HG03139 (cell line): ENCODE results near the gene INTS3.
"Not testable (repeated sequence)": the region's sequence is repeated elsewhere in the genome, so short reads cannot be mapped to it uniquely, and the experiment has no call there.

Source experiments
- ATAC-seq: cut with Tn5 transposase; IDR thresholded peaks from one replicate; pipeline ENCODE4 v1.9.1; 2021; ENCODE audit not compliant: unreplicated experiment

INTS3 gene

DNA sequence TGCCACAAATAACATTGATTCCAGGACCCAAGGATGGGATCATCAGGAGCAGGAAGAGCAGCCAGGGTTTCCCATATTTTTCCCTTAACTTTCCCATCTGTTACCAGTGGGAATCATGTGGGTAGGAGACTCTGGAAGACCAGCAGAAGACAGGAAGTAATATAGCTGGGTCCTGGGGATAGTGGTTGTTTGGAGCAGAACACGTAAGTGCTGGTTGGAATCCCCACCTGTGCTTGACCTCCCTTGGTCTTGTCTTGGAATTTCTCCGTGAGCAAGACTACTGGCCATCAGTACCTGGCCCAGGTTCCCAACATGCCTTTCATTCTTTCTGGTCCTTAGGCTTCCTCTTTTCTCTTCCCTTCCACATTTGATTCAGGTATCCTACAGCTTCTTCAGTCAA, 26.4 kb downstream of the INTS3 start:
- no peak for ATAC-seq

DNA sequence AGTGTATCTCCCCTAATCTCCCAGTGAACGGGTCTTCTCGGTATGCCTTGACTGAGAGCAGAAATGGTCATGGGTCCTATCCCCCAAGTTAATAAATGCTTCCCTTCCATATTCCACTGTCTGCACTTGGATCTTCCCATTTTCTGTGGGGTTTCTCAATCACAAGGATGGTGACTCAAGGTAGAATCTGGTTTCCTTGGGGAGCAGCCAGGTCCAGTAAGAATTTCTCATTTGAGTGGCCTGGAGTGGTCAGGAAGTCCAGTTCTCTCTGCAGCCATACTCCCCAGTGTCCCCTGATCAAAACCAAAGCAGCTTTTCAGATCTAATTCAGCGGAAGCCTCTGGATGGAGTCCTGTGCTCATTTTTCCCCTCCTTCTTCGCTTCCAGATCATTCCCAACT, 32.6 kb downstream of the INTS3 start:
- no peak for ATAC-seq

DNA sequence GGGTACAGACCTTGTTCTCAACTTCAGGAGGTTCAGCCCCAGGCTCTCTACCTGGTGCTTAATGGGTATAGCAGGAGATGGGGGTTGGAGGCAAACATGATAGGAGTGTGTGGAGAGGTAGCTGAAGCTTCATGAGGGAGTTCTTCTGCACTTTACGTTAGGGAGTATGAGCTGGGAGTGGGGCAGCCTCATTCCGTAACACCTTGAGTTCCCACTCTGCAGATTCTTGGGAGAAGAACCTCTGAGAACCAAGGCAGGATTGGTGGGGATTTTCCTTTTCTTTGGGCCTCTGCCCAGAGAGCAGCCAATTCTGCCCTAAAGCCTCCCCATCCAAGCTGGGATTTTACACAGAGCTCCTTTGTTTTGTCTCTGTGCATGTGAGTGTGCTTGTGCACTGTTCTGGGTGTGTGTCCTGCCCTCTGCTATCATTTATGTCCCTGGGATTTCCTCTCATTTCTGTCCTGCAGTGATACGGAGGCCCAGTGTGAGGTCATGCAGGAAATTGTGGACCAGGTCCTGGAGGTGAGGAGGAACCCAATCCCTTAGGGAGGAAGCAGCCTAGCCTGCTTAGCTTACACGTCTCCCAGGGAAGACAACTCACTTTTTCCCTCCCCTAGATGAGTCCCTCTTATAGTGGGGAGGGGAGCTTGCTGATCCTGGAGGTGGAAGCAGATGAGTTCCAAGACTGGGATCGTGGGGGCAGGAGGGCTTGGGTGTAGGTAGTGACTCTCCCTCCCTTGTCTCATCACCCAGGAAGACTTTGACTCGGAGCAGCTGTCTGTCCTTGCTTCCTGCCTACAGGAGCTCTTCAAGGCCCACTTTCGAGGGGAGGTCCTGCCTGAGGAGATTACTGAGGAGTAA, 35.7 kb downstream of the INTS3 start:
- no peak for ATAC-seq

DNA sequence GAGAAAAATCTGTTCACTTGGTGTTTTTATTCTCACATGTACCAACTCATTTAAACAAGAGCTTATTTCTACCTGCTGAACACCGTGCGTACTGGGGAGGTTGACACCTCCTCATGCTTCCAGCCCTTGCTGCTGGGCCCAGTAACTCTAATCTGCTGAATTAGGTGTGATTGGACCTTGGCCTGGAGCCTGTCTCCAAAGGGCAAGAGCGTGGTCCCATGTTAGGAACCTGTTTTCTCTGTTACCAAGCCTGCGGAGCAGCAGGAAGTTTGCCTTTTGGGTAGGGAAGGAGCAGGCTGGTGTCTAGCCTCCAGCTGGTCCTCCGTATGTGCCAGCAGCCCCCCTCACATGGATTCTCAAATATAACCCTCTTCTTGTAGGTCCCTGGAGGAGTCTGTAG, 36.5 kb downstream of the INTS3 start:
- no peak for ATAC-seq

- ATAC-seq: not testable (repeated sequence)
These were observed 38.8 kb downstream of the INTS3 start for GRCh38 chr1:153766663-153767062.

- ATAC-seq: no peak
These were observed 39.7 kb downstream of the INTS3 start for GRCh38 chr1:153767519-153767918.

DNA sequence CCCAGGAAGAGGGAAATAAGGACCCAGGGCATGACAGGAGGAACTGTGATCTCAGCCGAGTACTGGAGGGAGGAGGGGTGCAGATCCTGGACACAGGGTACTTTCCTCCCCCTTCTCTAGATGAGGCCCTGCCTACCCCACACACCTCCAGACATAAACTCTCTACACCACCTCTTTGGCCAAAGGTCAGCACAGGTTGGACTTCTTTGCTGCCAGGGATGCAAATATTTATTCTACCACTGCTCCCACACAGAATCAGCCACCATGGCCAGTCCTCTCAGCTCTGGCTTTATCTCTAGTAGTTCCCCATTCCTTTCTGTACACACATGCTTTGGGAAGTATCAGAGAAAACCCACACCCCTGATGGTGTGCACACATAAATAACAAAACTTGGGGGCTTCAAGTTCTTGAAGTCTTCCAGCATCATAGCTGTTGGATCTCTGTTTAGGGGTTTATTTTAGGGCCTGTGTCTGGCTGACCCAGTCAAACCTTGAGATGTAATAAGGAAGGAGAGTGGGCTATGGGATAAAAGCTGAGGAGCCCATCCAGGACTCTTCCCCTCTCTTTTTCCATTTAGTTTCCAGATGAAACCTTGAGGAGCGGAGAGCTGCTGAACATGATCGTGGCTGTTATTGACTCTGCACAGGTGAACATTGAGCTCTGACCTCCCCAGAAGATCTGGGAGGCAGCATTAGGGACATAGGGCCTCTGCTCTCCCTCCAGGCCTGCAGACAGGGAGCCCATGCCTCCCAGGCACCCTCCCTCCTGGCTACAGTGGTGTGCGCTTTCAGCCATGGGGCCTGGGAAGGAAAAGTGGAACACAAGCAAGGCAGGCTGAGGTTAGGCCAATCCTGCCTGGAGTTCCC, 40.7 kb downstream of the INTS3 start:
- no peak for ATAC-seq

DNA sequence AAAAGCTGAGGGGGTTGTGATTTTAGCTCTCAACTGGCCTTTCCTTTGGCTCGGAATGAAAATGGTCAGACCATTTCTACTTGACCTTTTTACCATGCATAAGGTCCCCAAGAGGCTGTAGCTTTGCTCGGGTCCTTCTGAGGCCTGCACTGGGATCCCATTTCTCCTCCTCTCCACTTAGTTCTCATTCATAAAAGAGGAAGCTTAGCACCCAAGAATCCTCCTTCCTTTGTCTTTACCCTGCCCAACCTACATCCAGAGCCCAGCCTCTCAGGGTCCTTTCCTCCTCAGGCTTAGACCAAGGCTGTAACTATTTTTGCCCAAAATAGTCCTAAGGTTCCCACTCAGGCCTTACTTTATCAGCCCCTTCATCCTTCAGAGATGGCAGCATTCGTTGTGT, 41.4 kb downstream of the INTS3 start:
- ATAC-seq: no peak

- no peak for ATAC-seq
These were observed 42.9 kb downstream of the INTS3 start for GRCh38 chr1:153770797-153771196.

GRCh38 chr1:153771261-153771660, 43.4 kb downstream of the INTS3 start:
- ATAC-seq: no peak

- ATAC-seq: no peak
These were observed 44.2 kb downstream of the INTS3 start for GRCh38 chr1:153771841-153772593.

DNA sequence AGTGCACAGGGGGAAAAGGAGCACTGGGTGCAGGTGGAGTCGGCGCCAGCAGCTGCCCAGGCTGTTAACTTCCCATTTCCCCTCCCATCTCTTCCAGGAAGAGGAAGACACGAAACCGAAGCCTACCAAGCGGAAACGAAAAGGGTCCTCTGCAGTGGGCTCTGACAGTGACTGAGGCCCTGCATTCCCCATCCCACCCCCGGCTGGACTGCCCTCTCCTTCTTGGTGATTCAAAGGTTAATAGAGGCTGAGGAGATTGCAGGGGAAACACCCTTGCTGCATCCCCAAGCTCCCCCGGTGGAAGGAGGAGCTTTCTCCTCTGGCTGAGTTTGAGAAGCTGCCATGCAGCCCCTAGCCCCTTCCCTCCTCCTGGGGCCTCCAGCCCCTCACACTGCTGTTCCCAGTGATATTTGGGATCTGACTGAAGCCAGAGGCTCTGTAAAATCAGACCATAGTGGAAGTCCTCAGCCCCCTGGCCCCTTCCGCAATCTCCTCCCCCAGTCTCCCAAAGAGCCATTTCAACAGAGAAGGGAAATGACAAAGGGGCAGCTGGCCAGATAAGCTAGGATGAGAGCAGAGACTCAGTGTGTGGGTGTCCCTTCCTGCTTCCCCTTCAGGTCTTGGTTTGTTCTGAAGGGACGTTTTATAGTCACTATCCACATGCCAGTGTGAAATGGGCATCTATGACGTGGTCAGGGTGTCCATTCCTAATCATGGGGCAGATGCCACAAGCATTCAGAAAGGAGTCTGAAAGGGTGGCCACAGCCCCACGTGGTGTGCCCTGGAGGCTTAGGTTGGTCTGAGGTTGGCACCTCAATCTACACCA, 45.5 kb downstream of the INTS3 start:
- no peak for ATAC-seq

DNA sequence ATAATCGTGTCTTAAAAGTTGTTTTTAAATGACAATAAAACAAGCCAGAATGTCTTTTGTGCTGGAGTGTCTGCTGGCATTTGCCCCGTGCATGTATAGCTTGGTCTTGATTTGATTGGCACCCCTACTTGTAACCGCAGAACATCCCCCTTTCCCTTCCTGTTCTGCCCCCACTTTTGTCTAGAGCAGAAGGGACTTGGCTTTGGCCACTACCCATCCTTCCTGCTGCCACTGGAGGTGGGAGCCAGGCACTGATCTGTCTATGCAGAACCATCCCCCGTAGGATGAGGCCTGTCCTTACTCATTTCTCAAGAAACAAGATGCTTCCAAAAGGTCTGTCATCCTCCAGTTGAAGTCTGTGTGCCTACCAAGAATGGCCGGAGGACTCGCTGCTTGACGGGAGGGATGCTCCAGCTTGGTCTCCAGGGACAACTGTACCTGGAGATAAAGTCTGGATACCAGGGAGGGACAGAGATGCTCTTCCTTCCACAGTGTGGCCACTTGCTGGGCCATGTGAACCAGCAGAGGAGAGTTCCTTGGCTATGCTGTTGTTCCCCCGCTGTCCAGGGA, 46.3 kb downstream of the INTS3 start:
- ATAC-seq: no peak

GRCh38 chr1:153774780-153775457, 47.1 kb downstream of the INTS3 start, which contains the start of gene SLC27A3:
SLC27A3 (plus strand) TSS chr1:153775407; CDS start chr1:153775498, 91 bp downstream.
- peak; percentile 18 for ATAC-seq

- peak; percentile 41 for ATAC-seq
These were observed 47.8 kb downstream of the INTS3 start for GRCh38 chr1:153775458-153776327.

DNA sequence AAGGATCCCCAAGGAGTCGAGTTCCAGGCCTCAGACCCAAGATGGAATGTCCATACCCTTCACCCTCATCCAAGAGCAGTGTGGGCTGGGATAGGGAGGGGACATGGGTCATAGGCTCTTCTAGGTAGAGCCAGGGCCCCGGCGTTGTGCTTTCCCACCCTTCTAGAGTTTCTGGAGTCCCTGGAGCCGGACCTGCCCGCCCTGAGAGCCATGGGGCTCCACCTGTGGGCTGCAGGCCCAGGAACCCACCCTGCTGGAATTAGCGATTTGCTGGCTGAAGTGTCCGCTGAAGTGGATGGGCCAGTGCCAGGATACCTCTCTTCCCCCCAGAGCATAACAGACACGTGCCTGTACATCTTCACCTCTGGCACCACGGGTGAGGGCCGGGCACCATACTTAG, 48.5 kb downstream of the INTS3 start:
- no peak for ATAC-seq

DNA sequence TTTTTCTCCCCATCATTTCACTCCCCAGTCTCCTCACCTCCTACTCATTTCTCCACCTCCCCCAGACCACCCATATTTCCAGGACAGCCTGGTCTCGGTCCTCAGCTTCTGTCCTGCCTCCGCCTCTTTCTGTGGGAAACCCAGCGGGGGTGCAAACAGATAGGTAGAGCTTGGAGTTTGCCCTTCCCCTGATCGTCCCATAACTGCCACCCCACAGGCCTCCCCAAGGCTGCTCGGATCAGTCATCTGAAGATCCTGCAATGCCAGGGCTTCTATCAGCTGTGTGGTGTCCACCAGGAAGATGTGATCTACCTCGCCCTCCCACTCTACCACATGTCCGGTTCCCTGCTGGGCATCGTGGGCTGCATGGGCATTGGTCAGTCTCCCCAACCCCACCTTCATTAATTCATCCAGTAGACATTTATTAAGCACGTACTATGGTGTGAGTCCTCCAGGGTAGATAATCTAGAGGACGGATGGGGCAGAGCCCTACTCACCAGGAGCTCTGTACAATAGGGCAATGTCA, 49.1 kb downstream of the INTS3 start:
- no peak for ATAC-seq

DNA sequence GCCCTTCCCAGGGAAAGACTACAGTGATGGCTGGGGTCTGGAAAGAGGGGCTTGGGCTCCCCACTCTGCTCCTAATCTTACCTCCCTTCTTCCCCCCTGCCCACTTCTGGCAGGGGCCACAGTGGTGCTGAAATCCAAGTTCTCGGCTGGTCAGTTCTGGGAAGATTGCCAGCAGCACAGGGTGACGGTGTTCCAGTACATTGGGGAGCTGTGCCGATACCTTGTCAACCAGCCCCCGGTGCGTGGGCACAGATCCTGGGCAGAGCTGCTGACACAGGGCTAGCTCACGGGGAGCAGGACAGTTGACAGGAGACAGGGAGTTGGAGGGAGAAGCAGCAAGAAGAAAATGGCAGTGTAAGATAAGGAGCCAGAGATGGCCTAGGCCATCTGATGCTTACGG, 49.8 kb downstream of the INTS3 start:
- ATAC-seq: no peak
